22Rv1 (cell line): ENCODE results near the gene PTPRM.

Source experiments
- CTCF ChIP-seq: fragments of 450-650 bp; IDR thresholded peaks from 2 replicates; pipeline ENCODE4 v1.5.1; 2017; ENCODE audit warnings: mild to moderate bottlenecking
- ZFX ChIP-seq: fragments of 450-650 bp; IDR thresholded peaks from 2 replicates; pipeline ENCODE4 v1.6.1; 2017; ENCODE audit warnings: antibody characterized with exemption, borderline replicate concordance

GRCh38 chr18:7623681-7624080 lies 56.6 kb downstream of the PTPRM start:
- TF ChIP-seq CTCF (no peak), ZFX (no peak)
